GF-D8 (cell line): Measurements from ENCODE around the gene OSGEP.

Source experiments
- DNase-seq: peaks from one replicate; lab custom pipeline; 2025; lab: John Stamatoyannopoulos, UW

OSGEP gene

DNA sequence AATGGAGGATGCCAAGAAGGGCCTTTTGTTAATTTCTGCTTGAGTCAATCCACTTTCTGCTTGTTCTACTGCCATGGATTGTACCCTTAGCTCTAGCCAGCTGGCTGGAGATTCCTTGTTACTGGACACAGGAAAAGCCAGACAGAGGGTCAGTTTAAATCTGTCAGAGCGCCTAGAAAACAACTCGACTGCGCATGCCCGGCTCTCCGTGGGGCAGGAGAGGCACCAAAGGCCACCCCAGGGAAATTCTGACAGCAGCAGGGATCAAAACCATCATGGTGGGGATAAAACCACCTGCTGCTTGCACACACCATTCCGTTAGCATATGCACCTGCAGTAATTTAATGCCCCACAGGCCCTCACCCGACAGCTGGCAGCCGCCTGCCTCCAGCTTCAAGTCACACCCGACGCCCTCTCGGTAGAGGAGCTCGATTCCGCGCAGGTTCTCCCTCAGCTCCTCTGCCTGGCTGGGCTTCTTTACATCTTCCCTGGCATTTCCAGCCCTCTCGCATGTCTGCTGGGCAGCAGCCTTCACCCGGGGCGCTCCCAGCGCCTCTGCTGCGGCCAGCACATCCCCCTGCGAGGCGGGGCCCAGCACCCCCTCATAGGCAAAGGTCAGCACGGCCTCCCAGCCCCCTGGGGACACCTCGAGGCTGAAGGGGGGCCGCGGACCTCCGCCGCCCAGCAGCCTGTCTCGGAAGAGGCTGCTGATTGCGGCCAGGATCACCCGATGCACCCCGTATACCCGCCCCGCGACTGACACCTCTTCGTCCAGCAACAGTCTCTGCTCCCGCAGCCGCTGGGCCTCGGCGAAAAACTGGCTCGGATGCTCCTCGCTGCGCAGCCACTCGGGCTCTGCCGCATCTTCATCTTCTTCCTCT, 19.7 kb downstream of the OSGEP start:
- DNase-seq: no peak

DNA sequence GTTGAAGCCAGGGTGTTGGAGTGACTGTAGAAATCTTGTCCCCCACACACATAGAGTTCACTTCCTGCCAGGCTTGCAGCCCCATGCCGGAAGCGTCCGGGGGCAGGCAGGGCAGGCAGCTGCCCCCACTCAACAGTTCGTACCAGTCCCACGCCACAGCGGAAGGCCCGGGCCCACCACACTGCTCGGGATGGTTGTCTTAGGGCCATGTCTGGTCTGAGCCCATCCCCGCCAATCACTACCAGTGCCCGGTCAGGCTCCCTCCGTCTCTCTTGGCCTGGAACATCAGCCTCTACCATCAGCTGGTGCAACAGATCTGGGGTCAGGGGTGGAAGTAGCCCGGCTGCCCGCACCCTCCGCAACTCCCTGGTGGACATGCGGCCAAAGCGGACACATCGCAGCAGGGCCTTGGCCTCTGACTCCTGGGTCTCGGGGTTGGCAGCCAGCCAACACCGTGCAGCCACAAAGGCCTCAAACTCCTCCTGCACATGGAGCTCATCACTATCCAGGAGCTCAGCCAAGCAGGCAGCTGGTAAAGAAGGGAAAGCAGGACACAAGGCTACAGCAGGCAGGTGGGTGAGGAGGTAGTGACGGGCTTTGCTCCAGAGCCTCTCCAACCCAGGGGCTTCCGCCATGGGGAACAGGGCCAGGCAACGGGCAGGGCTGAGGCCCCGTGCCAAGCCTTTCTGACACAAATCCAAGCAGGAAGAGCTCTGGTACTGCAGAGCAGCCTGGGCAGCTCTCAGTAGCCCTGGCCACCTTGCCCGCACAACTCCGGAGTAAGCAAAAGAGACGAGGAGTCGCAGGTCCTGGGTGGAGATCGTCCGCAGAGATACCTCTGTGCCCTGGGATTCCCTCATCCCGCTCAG, 24.6 kb downstream of the OSGEP start:
- no peak for DNase-seq

DNA sequence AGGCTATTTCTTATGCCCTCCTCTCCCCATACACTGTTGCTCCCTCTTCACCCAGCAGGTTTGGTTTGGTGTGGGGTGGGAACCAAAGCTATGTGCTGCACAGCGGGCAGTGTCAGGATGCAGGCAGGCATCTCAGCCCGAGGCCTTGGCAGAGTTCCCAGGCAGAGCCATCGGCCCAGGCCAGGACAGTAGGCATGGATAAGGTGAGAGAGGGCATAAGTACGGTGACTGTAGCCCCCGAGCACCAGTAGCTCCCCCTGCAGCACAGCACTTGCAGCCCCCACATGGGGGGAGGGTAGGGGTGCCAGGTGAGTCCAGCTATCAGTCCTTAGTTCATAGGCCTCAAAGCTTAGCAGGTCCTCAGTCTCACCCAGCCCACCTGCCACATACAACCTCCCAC, 25.8 kb downstream of the OSGEP start:
- no peak for DNase-seq

DNA sequence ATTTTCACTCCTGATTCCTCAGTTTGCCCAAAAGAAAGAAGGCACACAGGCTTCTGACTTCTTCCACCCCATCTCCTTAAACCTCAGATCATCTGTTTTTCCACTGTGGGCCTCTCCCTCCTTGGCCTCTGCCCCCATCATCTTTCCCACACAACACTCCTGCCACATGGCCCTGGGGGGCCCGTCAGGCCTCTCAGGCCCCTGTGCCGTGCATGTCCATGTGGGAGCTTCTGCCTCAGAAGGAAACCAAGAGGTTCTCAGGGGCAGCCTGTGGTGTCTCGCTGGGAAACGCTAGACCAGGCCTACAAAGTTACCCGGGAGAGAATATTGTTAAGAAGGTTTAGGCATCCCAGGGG, 26.6 kb downstream of the OSGEP start:
- DNase-seq: no peak

GRCh38 chr14:20427231-20428009, 27.2 kb downstream of the OSGEP start:
- DNase-seq: peak; percentile 74

DNA sequence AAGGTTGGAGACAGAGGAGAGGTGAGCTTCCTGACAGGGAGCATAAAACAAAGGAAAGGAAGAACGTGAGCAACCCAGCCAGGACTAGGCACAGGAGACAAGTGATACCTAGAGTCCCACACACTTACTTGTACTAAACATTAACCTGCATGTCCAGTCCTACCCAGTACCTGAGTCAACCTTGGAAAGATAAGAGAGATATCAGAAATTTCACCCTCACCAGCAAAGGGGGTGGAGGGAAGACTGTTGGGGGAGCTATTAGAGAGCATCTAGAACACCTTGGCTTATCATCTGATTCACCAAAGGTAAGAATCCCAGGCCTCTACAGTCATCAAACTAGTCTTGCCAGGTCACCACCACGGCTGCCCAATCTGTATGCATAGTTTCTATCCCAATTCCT, 29.8 kb downstream of the OSGEP start:
- no peak for DNase-seq

GRCh38 chr14:20422886-20423285, 31.7 kb downstream of the OSGEP start:
- no peak for DNase-seq

- DNase-seq: no peak
These were observed 33.3 kb downstream of the OSGEP start for GRCh38 chr14:20421267-20421666.

GRCh38 chr14:20419419-20419818, 35.2 kb downstream of the OSGEP start:
- no peak for DNase-seq

- no peak for DNase-seq
These were observed 36.1 kb downstream of the OSGEP start for GRCh38 chr14:20418501-20418909.

- DNase-seq: no peak
These were observed 37.1 kb downstream of the OSGEP start for GRCh38 chr14:20417250-20418186.

- no peak for DNase-seq
These were observed 38.4 kb downstream of the OSGEP start for GRCh38 chr14:20416223-20416622.

- peak; percentile 64 for DNase-seq
These were observed 38.8 kb downstream of the OSGEP start for GRCh38 chr14:20415782-20416206.

- DNase-seq: no peak
These were observed 40.9 kb downstream of the OSGEP start for GRCh38 chr14:20413744-20414082.

- peak; percentile 31 for DNase-seq
These were observed 41.5 kb downstream of the OSGEP start, which contains the start of gene TEP1 for GRCh38 chr14:20412876-20413743. Gene TEP1, minus strand, starts transcription at chr14:20413501. Its CDS starts 5,062 bp downstream, at chr14:20408439.

DNA sequence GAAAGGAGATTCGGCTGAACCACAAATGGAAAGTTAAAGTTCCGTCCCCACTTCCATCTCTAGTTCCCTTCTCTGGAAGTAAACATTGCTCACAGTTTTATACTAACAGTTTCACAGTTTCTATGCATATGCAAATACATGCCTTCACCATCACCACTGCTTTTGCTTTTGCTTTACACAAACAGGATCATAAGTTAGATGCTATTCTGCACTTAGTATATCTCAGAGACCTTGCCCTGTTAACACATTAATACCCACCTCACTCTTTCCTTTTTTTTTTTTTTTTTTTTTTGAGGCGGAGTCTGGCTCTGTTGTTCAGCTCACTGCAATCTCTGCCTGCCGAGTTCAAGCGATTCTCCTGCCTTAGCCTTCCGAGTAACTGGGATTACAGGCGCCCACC, 42.2 kb downstream of the OSGEP start:
- DNase-seq: no peak

GRCh38 chr14:20409226-20409625, 45.4 kb downstream of the OSGEP start:
- DNase-seq: no peak

- DNase-seq: no peak
These were observed 51.1 kb downstream of the OSGEP start for GRCh38 chr14:20403521-20403920.

DNA sequence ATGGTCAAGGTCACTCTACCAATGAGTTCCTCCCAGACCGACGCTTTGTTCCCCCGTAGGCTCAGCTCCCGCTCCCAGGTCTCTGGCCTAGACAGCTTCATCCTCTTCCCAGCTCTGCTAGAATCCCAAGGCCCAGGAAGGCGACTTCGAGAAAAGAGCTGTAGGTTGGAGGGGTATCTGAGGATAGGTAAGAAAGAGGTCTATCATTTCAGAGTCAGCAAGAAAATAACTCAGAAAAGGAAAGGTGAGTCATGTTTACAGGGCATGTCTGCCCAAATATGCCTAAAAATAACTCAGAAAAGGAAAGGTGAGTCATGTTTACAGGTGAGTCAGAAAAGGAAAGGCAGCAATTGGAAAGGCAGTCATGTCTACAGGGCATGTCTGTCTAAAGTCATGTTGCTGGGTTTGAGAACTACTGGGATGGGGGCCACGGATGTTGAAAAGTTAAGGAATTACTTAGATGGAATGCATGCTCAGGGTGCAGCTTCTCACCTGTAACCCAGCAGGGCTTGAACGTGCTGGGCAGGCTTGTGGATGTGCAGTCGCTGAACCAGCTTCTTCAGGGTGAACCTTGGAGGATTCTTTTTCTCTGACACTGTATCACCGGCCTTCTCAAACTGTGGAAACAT, 53.5 kb downstream of the OSGEP start:
- DNase-seq: no peak

DNA sequence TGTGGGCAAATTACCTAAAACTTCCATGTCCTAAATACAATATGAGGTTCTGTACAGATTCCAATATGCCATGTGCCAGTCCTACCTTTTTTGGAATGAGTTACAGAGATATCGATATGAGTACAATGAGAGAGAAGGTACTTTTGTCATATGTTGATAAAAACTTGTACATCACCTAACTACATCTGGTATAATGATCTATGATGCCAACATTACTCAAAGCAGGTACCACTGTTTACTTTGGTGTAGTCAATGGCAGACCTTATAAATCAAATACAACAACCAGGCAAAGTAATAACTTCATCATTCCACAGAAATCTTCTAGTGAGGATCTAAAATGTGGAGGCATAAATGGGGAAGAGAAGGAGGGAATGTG, 54.0 kb downstream of the OSGEP start:
- DNase-seq: no peak
